Dedifferentiated amniotic fluid mesenchymal stem cell (primary cell): ENCODE results near the gene AREL1.

Experiments
- DNase-seq: peaks from one replicate; pipeline ENCODE4 v3.0.0-alpha.2; 2016; ENCODE audit errors: extremely low spot score

AREL1 gene

DNA sequence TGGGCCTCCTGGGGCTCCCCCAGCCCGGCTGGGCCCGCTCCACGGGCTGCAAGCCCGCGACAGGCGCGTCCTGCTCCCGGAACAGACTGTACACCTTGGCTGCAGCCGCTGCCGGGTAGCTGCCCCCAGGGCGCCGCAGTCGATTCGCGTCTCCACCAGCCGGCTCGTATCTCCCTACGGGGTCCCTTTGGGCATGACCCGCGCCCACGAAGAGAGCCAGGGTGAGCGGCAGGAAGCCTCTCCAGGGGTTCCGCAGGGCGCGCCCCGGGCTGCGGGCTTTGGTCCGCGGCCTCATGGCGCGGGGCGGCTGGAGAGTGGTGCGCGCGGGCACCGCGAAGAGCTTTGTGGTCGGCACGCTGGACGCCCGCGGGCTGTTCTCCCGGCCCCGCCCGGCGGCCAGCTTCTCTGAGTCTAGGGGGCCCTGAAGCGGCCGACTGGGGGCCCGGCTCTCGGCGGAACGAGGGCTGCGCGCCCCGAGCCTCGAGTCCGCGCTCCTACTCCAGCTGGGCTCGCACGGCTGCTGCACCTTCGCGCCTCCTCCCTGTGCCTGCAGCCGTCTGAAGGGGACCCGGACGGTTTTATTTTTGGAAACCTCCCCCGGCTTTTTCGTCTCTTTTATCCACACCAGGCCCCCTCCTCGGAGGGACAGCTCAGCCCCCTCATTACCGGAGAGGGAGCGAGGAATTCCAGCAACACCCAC is 101.1 kb downstream of the AREL1 start, which contains the start of gene LTBP2:
Gene LTBP2, minus strand, starts transcription at position 588 of the 700 bp plus-strand sequence. Its CDS starts 293 bp downstream, at position 295.
- DNase-seq = no peak
